ENCODE measurements around the gene VGLL4. TPM values are rescaled to one million over a fixed set of nuclear protein-coding genes. Genes with fewer than 3 reads are reported as not detected.

Gene VGLL4
- total RNA-seq, 2 experiments from 2014 or later = 24.4 to 24.9 TPM

- no peak overlapping the region for H3K27ac Mint-ChIP-seq
- peaks cover 8% of the 10 kb centered on the region for H3K4me1 Mint-ChIP-seq
- ChIA-PET POLR2A (no interaction called here), CTCF (interaction anchor here (0.7 to 6.3 kb wide), 21 partner anchors 9 to 706 kb away, joined by 3 to 50 read pairs (median 4); no protein-coding TSS in a partner anchor)
- DNase-seq (no peak), ATAC-seq (no peak)
- H3K27me3 Mint-ChIP-seq = no peaks in the 10 kb centered on the region
- intact Hi-C loops (cut with DNase I, micrococcal nuclease) = loop anchor here (1.0 to 10.0 kb wide), 6 partner anchors 150 to 705 kb away; no protein-coding TSS in a partner anchor
- no peaks in the 10 kb centered on the region for H3K36me3 Mint-ChIP-seq (ENCODE audit: low read depth)
- no peaks in the 10 kb centered on the region for H3K9me3 Mint-ChIP-seq (ENCODE audit: low read depth)
- no peak overlapping the region for H3K4me3 Mint-ChIP-seq
Observed at GRCh38 chr3:11651900-11652299, 8.2 kb upstream of the VGLL4 start.

GRCh38 chr3:11651477-11651876, 7.8 kb upstream of the VGLL4 start:
- DNase-seq = no peak
- Mint-ChIP-seq H3K36me3 (ENCODE audit: low read depth) (no peaks in the 10 kb centered on the region), H3K27me3 (no peaks in the 10 kb centered on the region), H3K27ac (no peak overlapping the region), H3K4me3 (no peak overlapping the region), H3K4me1 (peaks cover 8% of the 10 kb centered on the region), H3K9me3 (ENCODE audit: low read depth) (no peaks in the 10 kb centered on the region)
- intact Hi-C loops (cut with DNase I, micrococcal nuclease) = loop anchor here (5.0 to 10.0 kb wide), 3 partner anchors 151 to 704 kb away; no protein-coding TSS in a partner anchor
- POLR2A ChIA-PET = interaction anchor here (0.6 kb wide), 1 partner anchor 8 kb away, joined by 3 read pairs; no protein-coding TSS in a partner anchor
- no peak for ATAC-seq
- CTCF ChIA-PET = interaction anchor here (0.6 to 6.3 kb wide), 23 partner anchors 9 to 706 kb away, joined by 3 to 50 read pairs (median 4); no protein-coding TSS in a partner anchor

- no peaks in the 10 kb centered on the region for H3K36me3 Mint-ChIP-seq (ENCODE audit: low read depth)
- ChIA-PET CTCF (interaction anchor here (0.6 to 6.3 kb wide), 15 partner anchors 11 to 457 kb away, joined by 3 to 50 read pairs (median 4); no protein-coding TSS in a partner anchor), POLR2A (no interaction called here)
- DNase-seq (no peak), ATAC-seq (peak; percentile 33)
- H3K27ac Mint-ChIP-seq = no peak overlapping the region
- intact Hi-C loops (cut with DNase I, micrococcal nuclease) = loop anchor here (5.0 to 10.0 kb wide), 3 partner anchors 152 to 703 kb away; no protein-coding TSS in a partner anchor
- no peaks in the 10 kb centered on the region for H3K9me3 Mint-ChIP-seq (ENCODE audit: low read depth)
- peaks cover 5% of the 10 kb centered on the region for H3K4me1 Mint-ChIP-seq
- H3K27me3 Mint-ChIP-seq = no peaks in the 10 kb centered on the region
- no peak overlapping the region for H3K4me3 Mint-ChIP-seq
Observed at GRCh38 chr3:11650391-11650790, 6.7 kb upstream of the VGLL4 start.

- intact Hi-C loops (cut with DNase I, micrococcal nuclease) = loop anchor here in 1 of 2 experiments (10.0 kb wide), 1 partner anchor 84 kb away; no protein-coding TSS in a partner anchor
- H3K9me3 Mint-ChIP-seq (ENCODE audit: low read depth) = no peaks in the 10 kb centered on the region
- H3K27ac Mint-ChIP-seq = no peak overlapping the region
- H3K27me3 Mint-ChIP-seq = no peaks in the 10 kb centered on the region
- ChIA-PET CTCF (interaction anchor here (0.9 to 6.3 kb wide), 3 partner anchors 9 to 269 kb away, joined by 3 to 50 read pairs (median 3); no protein-coding TSS in a partner anchor), POLR2A (no interaction called here)
- no peak overlapping the region for H3K4me3 Mint-ChIP-seq
- no peaks in the 10 kb centered on the region for H3K36me3 Mint-ChIP-seq (ENCODE audit: low read depth)
- peaks cover 8% of the 10 kb centered on the region for H3K4me1 Mint-ChIP-seq
- no peak for ATAC-seq
- no peak for DNase-seq
Observed at GRCh38 chr3:11648735-11649134, 5.0 kb upstream of the VGLL4 start.

- Mint-ChIP-seq H3K9me3 (ENCODE audit: low read depth) (no peaks in the 10 kb centered on the region), H3K4me3 (peak overlapping the region; percentile 99)
- CTCF ChIA-PET = interaction anchor here (0.5 to 1.6 kb wide), 5 partner anchors 10 to 297 kb away, joined by 3 to 7 read pairs (median 3); no protein-coding TSS in a partner anchor
Observed at GRCh38 chr3:11643201-11643603, 513 bp downstream of the VGLL4 start.

GRCh38 chr3:11642431-11643191, 1.1 kb downstream of the VGLL4 start:
- intact Hi-C loops (cut with DNase I, micrococcal nuclease) = loop anchor here (1.0 to 10.0 kb wide), 10 partner anchors 16 to 1850 kb away; partner anchors contain the start of genes ARPC4 (in 1 of the 2), MKRN2 (in 1 of the 2) and TADA3 (in 1 of the 2)
- peak overlapping the region; percentile 99 for H3K4me3 Mint-ChIP-seq
- ChIA-PET CTCF (interaction anchor here (1.2 to 1.6 kb wide), 2 partner anchors 9 to 16 kb away, joined by 3 to 7 read pairs; no protein-coding TSS in a partner anchor), POLR2A (interaction anchor here (0.6 to 1.6 kb wide), 3 partner anchors 9 to 253 kb away, joined by 3 to 6 read pairs (median 4); no protein-coding TSS in a partner anchor)
- H3K27me3 Mint-ChIP-seq = no peaks in the 10 kb centered on the region
- ATAC-seq (peak; percentile 74), DNase-seq (peak; percentile 81)
- peaks cover 44% of the 10 kb centered on the region for H3K4me1 Mint-ChIP-seq
- H3K36me3 Mint-ChIP-seq (ENCODE audit: low read depth) = peaks cover 20% of the 10 kb centered on the region
- peak overlapping the region; percentile 99 for H3K27ac Mint-ChIP-seq
- H3K9me3 Mint-ChIP-seq (ENCODE audit: low read depth) = no peaks in the 10 kb centered on the region

More at GRCh38 chr3:11643201-11643603, 513 bp downstream of the VGLL4 start:
- H3K4me1 Mint-ChIP-seq = peaks cover 38% of the 10 kb centered on the region
- POLR2A ChIA-PET = interaction anchor here (0.6 to 1.6 kb wide), 3 partner anchors 8 to 253 kb away, joined by 3 to 6 read pairs (median 4); no protein-coding TSS in a partner anchor
- ATAC-seq (peak; percentile 16), DNase-seq (peak; percentile 43)
- H3K36me3 Mint-ChIP-seq (ENCODE audit: low read depth) = peaks cover 20% of the 10 kb centered on the region
- peak overlapping the region; percentile 99 for H3K27ac Mint-ChIP-seq
- intact Hi-C loops (cut with DNase I, micrococcal nuclease) = loop anchor here (1.0 to 10.0 kb wide), 8 partner anchors 74 to 1851 kb away; partner anchors contain the start of genes ARPC4 (in 1 of the 2), MKRN2 (in 1 of the 2) and TADA3 (in 1 of the 2)
- no peaks in the 10 kb centered on the region for H3K27me3 Mint-ChIP-seq

GRCh38 chr3:11641683-11642430, 1.9 kb downstream of the VGLL4 start:
- Mint-ChIP-seq H3K27ac (peak overlapping the region; percentile 99), H3K4me3 (peak overlapping the region; percentile 99), H3K36me3 (ENCODE audit: low read depth) (peaks cover 20% of the 10 kb centered on the region), H3K27me3 (no peaks in the 10 kb centered on the region), H3K4me1 (peaks cover 49% of the 10 kb centered on the region), H3K9me3 (ENCODE audit: low read depth) (no peaks in the 10 kb centered on the region)
- ChIA-PET POLR2A (interaction anchor here (1.2 kb wide), 1 partner anchor 16 kb away, joined by 3 read pairs; no protein-coding TSS in a partner anchor), CTCF (interaction anchor here (0.6 to 4.8 kb wide), 4 partner anchors 16 to 173 kb away, joined by 3 to 20 read pairs (median 4); no protein-coding TSS in a partner anchor)
- ATAC-seq = no peak
- peak; percentile 30 for DNase-seq
- intact Hi-C loops (cut with DNase I, micrococcal nuclease) = loop anchor here (1.0 to 10.0 kb wide), 9 partner anchors 16 to 1850 kb away; partner anchors contain the start of genes ARPC4 (in 1 of the 2), MKRN2 (in 1 of the 2) and TADA3 (in 1 of the 2)

GRCh38 chr3:11641316-11641682, 2.4 kb downstream of the VGLL4 start:
- H3K36me3 Mint-ChIP-seq (ENCODE audit: low read depth) = peaks cover 20% of the 10 kb centered on the region
- DNase-seq (no peak), ATAC-seq (no peak)
- no peaks in the 10 kb centered on the region for H3K9me3 Mint-ChIP-seq (ENCODE audit: low read depth)
- H3K27me3 Mint-ChIP-seq = no peaks in the 10 kb centered on the region
- H3K27ac Mint-ChIP-seq = peak overlapping the region; percentile 99
- peaks cover 55% of the 10 kb centered on the region for H3K4me1 Mint-ChIP-seq
- ChIA-PET CTCF (interaction anchor here (0.6 to 4.8 kb wide), 4 partner anchors 15 to 172 kb away, joined by 3 to 20 read pairs (median 4); no protein-coding TSS in a partner anchor), POLR2A (interaction anchor here (1.2 kb wide), 1 partner anchor 15 kb away, joined by 3 read pairs; no protein-coding TSS in a partner anchor)
- intact Hi-C loops (cut with DNase I, micrococcal nuclease) = loop anchor here (5.0 to 10.0 kb wide), 7 partner anchors 76 to 1849 kb away; partner anchors contain the start of genes ARPC4 (in 1 of the 2), MKRN2 (in 1 of the 2) and TADA3 (in 1 of the 2)
- peak overlapping the region; percentile 99 for H3K4me3 Mint-ChIP-seq

- H3K36me3 Mint-ChIP-seq (ENCODE audit: low read depth) = peaks cover 20% of the 10 kb centered on the region
- ChIA-PET POLR2A (interaction anchor here (0.7 to 1.2 kb wide), 2 partner anchors 14 to 30 kb away, joined by 3 to 8 read pairs; no protein-coding TSS in a partner anchor), CTCF (interaction anchor here (0.6 to 4.8 kb wide), 4 partner anchors 11 to 735 kb away, joined by 3 to 20 read pairs (median 8); no protein-coding TSS in a partner anchor)
- peaks cover 66% of the 10 kb centered on the region for H3K4me1 Mint-ChIP-seq
- no peaks in the 10 kb centered on the region for H3K9me3 Mint-ChIP-seq (ENCODE audit: low read depth)
- no peaks in the 10 kb centered on the region for H3K27me3 Mint-ChIP-seq
- intact Hi-C loops (cut with DNase I, micrococcal nuclease) = loop anchor here (5.0 to 10.0 kb wide), 7 partner anchors 75 to 1848 kb away; partner anchors contain the start of genes ARPC4 (in 1 of the 2), MKRN2 (in 1 of the 2) and TADA3 (in 1 of the 2)
- ATAC-seq = no peak
- DNase-seq = no peak
- peak overlapping the region; percentile 99 for H3K4me3 Mint-ChIP-seq
- peak overlapping the region; percentile 75 for H3K27ac Mint-ChIP-seq
Observed at GRCh38 chr3:11640009-11640673, 3.6 kb downstream of the VGLL4 start.
